Sigmoid colon (tissue), 7 donors: ENCODE results near the gene ASTN1. TPM values are rescaled to one million over a fixed set of nuclear protein-coding genes. Genes with fewer than 3 reads are reported as not detected.

ENCODE experiments used
- DNase-seq: peaks from one replicate; pipeline ENCODE4 v3.0.0-alpha.2; 2019
- H3K27ac ChIP-seq, 4 donors: fragments of 200-600 bp; sonication (generic); one replicate each; pipeline ENCODE4 v1.5.1; 2016 to 2019; ENCODE audit warnings: mild to moderate bottlenecking in 1 of 4
- H3K27me3 ChIP-seq, 3 donors: fragments of 200-600 bp; sonication (generic); one replicate each; pipeline ENCODE4 v1.5.1; 2019; ENCODE audit warnings: mild to moderate bottlenecking in 1 of 3
- H3K36me3 ChIP-seq, 4 donors: fragments of 200-600 bp; sonication (generic); one replicate each; pipeline ENCODE4 v1.5.1; 2016 to 2019
- H3K4me1 ChIP-seq, 4 donors: fragments of 200-600 bp; sonication (generic); one replicate each; pipeline ENCODE4 v1.5.1; 2017 to 2019
- H3K4me3 ChIP-seq, 4 donors: fragments of 200-600 bp; sonication (generic); one replicate each; pipeline ENCODE4 v1.5.1; 2017 to 2019; ENCODE audit warnings: mild to moderate bottlenecking in 2 of 4, moderate library complexity in 1 of 4
- H3K9me3 ChIP-seq, 4 donors: fragments of 200-600 bp in 3 of 4; sonication (generic) in 3 of 4; one replicate each; pipeline versions ENCODE4 v1.5.1 to v1.6.1; 2013 to 2019
- CTCF ChIP-seq, 4 experiments: fragments of 450-650 bp in 3 of 4; fragments of 200-600 bp in 1 of 4; IDR thresholded peaks; one replicate each; pipeline ENCODE4 v1.5.1; 2016 to 2019; ENCODE audit warnings: antibody characterized with exemption in 4 of 4, mild to moderate bottlenecking in 3 of 4, moderate library complexity in 2 of 4
- EP300 ChIP-seq, 4 donors: sonication (generic); formaldehyde crosslinking; IDR thresholded peaks; one replicate each; pipeline ENCODE4 v1.6.1; 2017; ENCODE audit warnings: antibody characterized with exemption in 4 of 4
- POLR2A ChIP-seq, 2 donors: fragments of 450-650 bp; IDR thresholded peaks; one replicate each; pipeline ENCODE4 v1.6.1; 2016; ENCODE audit warnings: antibody characterized with exemption in 2 of 2, mild to moderate bottlenecking in 2 of 2, moderate library complexity in 2 of 2
- POLR2AphosphoS5 ChIP-seq, 4 donors: sonication (generic); formaldehyde crosslinking; IDR thresholded peaks; one replicate each; pipeline ENCODE4 v1.6.1; 2017; ENCODE audit warnings: antibody characterized with exemption in 4 of 4
- WGBS, 2 donors: extraction: QIAGEN DNeasy Blood & Tissue Kit; methylation state at CpG; one replicate each; pipeline ENCODE4 v1.1.7; 2013; 5-methylcytosine and 5-hydroxymethylcytosine counted together
- intact Hi-C: fragments of 100-400 bp; cut with DNase I; formaldehyde crosslinking; loops from one replicate; pipeline ENCODE4 v1.15.1; 2023
- polyA plus RNA-seq, 3 donors: library from polyadenylated mRNA; stranded (reverse); fragments of 200-250 nt; gene quantifications; one replicate each; pipeline ENCODE4 v1.2.3, GENCODE V29; 2013
- total RNA-seq, 4 donors: library from RNA; depleted of rRNA; stranded (reverse); fragments of >200 nt; gene quantifications; one replicate each; pipeline ENCODE4 v1.1.0, GENCODE V29; 2016
- donor health status: healthy with polysubstance abuse.
- donor health status: Bipolar disorder and iron deficiency.
- donor health status: healthy.

The ASTN1 gene
- total and polyA plus RNA-seq, 7 donors = 0.49 to 2.2 (median 1.4) TPM; not detected in 2

DNA sequence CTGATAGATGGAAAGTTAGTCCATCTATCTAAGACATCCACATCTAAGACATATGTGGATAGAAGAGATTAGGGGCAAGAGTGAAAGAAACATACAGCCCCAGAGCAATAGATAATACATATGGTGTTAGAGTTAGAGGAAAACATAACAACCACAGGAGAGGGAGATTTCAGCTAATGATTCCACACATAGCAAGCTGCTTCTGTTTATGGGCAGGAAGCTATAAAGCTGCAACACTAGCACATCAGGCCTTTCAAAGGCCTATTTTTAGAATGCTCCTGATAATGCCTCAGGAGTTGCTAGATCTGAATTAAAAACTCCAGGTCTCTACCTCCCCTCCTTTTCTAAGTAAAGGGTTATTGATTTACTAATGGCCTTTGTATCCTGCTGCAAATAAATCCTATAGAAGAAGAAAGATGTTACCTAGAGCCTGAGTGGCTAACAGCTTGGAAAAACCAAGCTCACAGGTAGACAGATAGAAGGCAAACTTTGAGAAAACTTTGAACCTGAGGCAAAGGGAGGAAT lies 42.4 kb upstream of the ASTN1 start:
- intact Hi-C loops = no loop called here
- no peaks in the 10 kb centered on the region for H3K36me3 ChIP-seq
- H3K27me3 ChIP-seq = no peaks in the 10 kb centered on the region
- H3K4me3 ChIP-seq = no peak overlapping the region
- no peak for DNase-seq
- no peak for TF ChIP-seq CTCF (IDR thresholded peaks at IDR 0.05)
- no peak for TF ChIP-seq POLR2A (IDR thresholded peaks at IDR 0.05)
- TF ChIP-seq EP300 (IDR thresholded peaks at IDR 0.05) = no peak
- no peak for TF ChIP-seq POLR2AphosphoS5 (IDR thresholded peaks at IDR 0.05)
- peaks cover 0 to 38% (median 25%) of the 10 kb centered on the region in 4 donors for H3K4me1 ChIP-seq
- H3K9me3 ChIP-seq = no peaks in the 10 kb centered on the region
- H3K27ac ChIP-seq = peak overlapping the region in 1 of 4 donors; percentile 32

DNA sequence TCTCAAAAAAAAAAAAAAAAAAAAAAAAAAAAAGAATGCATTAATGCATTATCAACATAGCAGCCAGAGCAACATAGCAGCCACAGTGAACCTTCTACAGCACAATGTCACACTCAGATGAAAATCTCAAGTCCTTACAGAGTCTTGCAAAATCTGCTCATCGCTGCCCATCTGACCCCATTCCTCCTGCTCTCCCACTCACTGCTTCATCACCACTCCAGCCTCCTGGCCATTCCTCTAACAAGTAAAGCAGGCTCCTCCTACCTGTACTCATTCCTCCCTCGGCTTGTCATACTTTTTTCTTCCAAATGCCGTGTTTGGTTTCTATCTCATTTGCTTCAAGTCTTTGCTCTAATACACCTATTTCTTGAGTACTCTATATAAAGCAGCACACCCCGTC lies 35.8 kb upstream of the ASTN1 start:
- H3K4me1 ChIP-seq = no peaks in the 10 kb centered on the region
- no peaks in the 10 kb centered on the region for H3K9me3 ChIP-seq
- no peaks in the 10 kb centered on the region for H3K27me3 ChIP-seq
- no peak overlapping the region for H3K27ac ChIP-seq
- H3K4me3 ChIP-seq = no peak overlapping the region
- intact Hi-C loops = no loop called here
- TF ChIP-seq POLR2AphosphoS5 (IDR thresholded peaks at IDR 0.05) (no peak), EP300 (IDR thresholded peaks at IDR 0.05) (no peak), POLR2A (IDR thresholded peaks at IDR 0.05) (no peak), CTCF (IDR thresholded peaks at IDR 0.05) (no peak)
- no peak for DNase-seq
- H3K36me3 ChIP-seq = no peaks in the 10 kb centered on the region
- 79% methylated on average over 4 of the region's 4 CpGs for WGBS, 2 donors

DNA sequence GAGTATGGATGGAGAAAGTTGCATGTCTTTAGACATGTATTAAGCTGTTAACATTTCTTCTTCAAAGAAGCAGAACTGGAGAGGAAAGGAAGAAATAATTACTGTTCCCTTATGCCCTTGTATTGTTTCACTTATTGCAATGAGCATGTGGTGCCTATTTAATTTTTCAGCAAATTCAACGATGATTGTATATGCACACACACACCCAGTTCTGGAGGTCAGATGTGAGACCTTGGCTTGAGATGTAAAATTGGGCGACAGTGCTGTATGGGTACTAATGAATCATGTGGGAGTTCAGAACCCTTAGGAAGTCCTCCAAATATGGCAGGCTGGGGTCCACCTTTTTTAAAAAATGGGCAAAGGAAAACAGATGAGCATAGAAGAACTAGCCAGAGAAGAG lies 33.7 kb upstream of the ASTN1 start:
- DNase-seq = no peak
- no peak overlapping the region for H3K4me3 ChIP-seq
- intact Hi-C loops = no loop called here
- TF ChIP-seq POLR2AphosphoS5 (IDR thresholded peaks at IDR 0.05) (no peak), CTCF (IDR thresholded peaks at IDR 0.05) (no peak), EP300 (IDR thresholded peaks at IDR 0.05) (no peak), POLR2A (IDR thresholded peaks at IDR 0.05) (no peak)
- 81 to 89% methylated on average over 2 of the region's 2 CpGs for WGBS, 2 donors
- no peaks in the 10 kb centered on the region for H3K4me1 ChIP-seq
- no peaks in the 10 kb centered on the region for H3K27me3 ChIP-seq
- H3K27ac ChIP-seq = no peak overlapping the region
- no peaks in the 10 kb centered on the region for H3K36me3 ChIP-seq
- no peaks in the 10 kb centered on the region for H3K9me3 ChIP-seq

DNA sequence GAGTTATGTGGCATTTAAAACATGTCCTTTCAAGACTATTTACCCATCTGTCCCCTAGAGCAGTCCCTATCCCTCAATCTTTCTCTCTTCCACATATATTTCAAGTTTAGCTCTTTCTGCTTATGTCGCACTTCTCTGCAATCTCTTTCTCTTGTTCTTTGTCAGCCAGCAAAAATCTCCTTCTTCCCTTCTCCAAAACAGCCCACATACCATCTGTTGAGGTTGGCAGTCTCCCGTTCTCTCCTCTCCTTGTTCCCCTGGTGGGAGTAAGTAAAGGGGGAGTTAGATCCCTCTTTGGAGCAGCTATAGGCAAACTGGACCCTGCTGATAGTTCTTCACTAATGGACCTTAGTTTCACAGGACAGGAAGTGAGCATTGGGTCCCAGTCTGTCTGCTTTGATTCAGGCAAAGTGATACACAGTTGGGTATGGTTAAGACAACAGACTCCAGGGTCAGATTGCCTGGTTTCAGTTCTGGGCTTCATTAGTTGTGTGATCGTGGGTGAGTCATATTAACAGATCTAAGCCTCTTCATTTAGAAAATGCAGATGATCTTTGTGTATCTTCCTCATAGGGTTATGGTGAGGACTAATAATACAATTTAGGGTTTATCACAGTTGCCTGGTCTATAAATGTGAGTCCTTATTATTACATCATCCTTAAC lies 25.9 kb upstream of the ASTN1 start:
- intact Hi-C loops = no loop called here
- DNase-seq = no peak
- TF ChIP-seq EP300 (IDR thresholded peaks at IDR 0.05) (no peak), CTCF (IDR thresholded peaks at IDR 0.05) (no peak), POLR2A (IDR thresholded peaks at IDR 0.05) (no peak), POLR2AphosphoS5 (IDR thresholded peaks at IDR 0.05) (no peak)
- Histone ChIP-seq H3K27ac (no peak overlapping the region), H3K4me1 (no peaks in the 10 kb centered on the region), H3K9me3 (no peaks in the 10 kb centered on the region), H3K27me3 (no peaks in the 10 kb centered on the region), H3K36me3 (no peaks in the 10 kb centered on the region), H3K4me3 (no peak overlapping the region)
- 73 to 75% methylated on average over 3 of the region's 3 CpGs for WGBS, 2 donors

GRCh38 chr1:177186639-177187038 lies 22.1 kb upstream of the ASTN1 start:
- Histone ChIP-seq H3K4me1 (peaks cover 0 to 3% (median 1%) of the 10 kb centered on the region in 4 donors), H3K4me3 (no peak overlapping the region), H3K27me3 (peaks cover 0 to 5% (median 0%) of the 10 kb centered on the region in 3 donors), H3K27ac (no peak overlapping the region), H3K9me3 (no peaks in the 10 kb centered on the region), H3K36me3 (no peaks in the 10 kb centered on the region)
- intact Hi-C loops = no loop called here
- DNase-seq = no peak
- WGBS, 2 donors = 94 to 95% methylated on average over 2 of the region's 2 CpGs
- no peak for TF ChIP-seq EP300 (IDR thresholded peaks at IDR 0.05)
- TF ChIP-seq POLR2AphosphoS5 (IDR thresholded peaks at IDR 0.05) = no peak
- TF ChIP-seq POLR2A (IDR thresholded peaks at IDR 0.05) = no peak
- TF ChIP-seq CTCF (IDR thresholded peaks at IDR 0.05) = no peak
